Activated CD8-positive, alpha-beta memory T cell treated with anti-CD3 and anti-CD28 coated beads, Interleukin-2, amount 10 ng/mL, durations not matched to agents 7 days and 5 days (primary cell): ENCODE measurements around the gene KCNJ15. TPM values are rescaled to one million over a fixed set of nuclear protein-coding genes. Genes with fewer than 3 reads are reported as not detected.

ENCODE experiments used
- ATAC-seq: fragments of 150-1000 bp; cut with Tn5 transposase; one replicate; pipeline ENCODE4 v1.10.0; 2021; ENCODE audit warnings: moderate library complexity
- CTCF ChIA-PET: fragments of 350-600 bp; sonication (Branson Sonifier 250); formaldehyde crosslinking; loops from one replicate; lab custom pipeline; 2021; ENCODE audit warnings: antibody characterized with exemption; lab: Charles Lee
- DNase-seq: peaks from one replicate; pipeline ENCODE4 v3.0.0-alpha.2; 2020
- H3K27ac Mint-ChIP-seq: one replicate; pipeline ENCODE4 v1.8.0; 2021; ENCODE audit warnings: mild to moderate bottlenecking, mixed read lengths
- H3K27me3 Mint-ChIP-seq: one replicate; pipeline ENCODE4 v1.8.0; 2021; ENCODE audit warnings: mixed read lengths
- H3K36me3 Mint-ChIP-seq: one replicate; pipeline ENCODE4 v1.8.0; 2021; ENCODE audit warnings: mild to moderate bottlenecking, mixed read lengths
- H3K4me1 Mint-ChIP-seq: one replicate; pipeline ENCODE4 v1.8.0; 2021; ENCODE audit warnings: mixed read lengths
- H3K4me3 Mint-ChIP-seq: one replicate; pipeline ENCODE4 v1.8.0; 2021; ENCODE audit warnings: mild to moderate bottlenecking, moderate library complexity, mixed read lengths
- H3K9me3 Mint-ChIP-seq: one replicate; pipeline ENCODE4 v1.8.0; 2022; ENCODE audit warnings: low read depth, mixed read lengths
- total RNA-seq, 2 experiments: library from RNA; stranded (reverse); gene quantifications; one replicate each; pipeline ENCODE4 v1.2.3, GENCODE V29; 2021

Gene KCNJ15
- total RNA-seq, 2 experiments from 2014 or later: not detected

DNA sequence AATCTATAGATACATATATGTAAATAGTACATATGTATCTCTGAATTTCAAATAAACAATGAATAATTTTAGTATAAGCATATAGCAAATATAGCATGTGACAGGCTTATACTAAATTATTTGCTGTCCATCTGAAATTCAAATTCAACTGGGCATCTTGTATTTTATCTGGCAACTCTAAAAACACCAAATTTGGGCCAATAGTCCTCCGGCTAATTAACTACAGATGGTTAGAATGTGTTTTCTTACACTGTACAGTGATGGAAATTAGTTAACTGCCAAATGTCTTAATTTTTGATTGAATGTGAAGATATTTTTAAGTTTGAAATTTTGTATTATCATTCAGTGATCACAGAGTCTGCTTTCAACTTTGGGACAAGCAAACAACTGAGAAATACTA is 30.7 kb downstream of the KCNJ15 start:
- ATAC-seq: no peak
- no peaks in the 10 kb centered on the region for H3K36me3 Mint-ChIP-seq
- H3K9me3 Mint-ChIP-seq: no peaks in the 10 kb centered on the region
- CTCF ChIA-PET: no interaction called here
- H3K4me3 Mint-ChIP-seq: no peak overlapping the region
- no peak overlapping the region for H3K27ac Mint-ChIP-seq
- DNase-seq: no peak
- peaks cover 2% of the 10 kb centered on the region for H3K27me3 Mint-ChIP-seq
- H3K4me1 Mint-ChIP-seq: no peaks in the 10 kb centered on the region

DNA sequence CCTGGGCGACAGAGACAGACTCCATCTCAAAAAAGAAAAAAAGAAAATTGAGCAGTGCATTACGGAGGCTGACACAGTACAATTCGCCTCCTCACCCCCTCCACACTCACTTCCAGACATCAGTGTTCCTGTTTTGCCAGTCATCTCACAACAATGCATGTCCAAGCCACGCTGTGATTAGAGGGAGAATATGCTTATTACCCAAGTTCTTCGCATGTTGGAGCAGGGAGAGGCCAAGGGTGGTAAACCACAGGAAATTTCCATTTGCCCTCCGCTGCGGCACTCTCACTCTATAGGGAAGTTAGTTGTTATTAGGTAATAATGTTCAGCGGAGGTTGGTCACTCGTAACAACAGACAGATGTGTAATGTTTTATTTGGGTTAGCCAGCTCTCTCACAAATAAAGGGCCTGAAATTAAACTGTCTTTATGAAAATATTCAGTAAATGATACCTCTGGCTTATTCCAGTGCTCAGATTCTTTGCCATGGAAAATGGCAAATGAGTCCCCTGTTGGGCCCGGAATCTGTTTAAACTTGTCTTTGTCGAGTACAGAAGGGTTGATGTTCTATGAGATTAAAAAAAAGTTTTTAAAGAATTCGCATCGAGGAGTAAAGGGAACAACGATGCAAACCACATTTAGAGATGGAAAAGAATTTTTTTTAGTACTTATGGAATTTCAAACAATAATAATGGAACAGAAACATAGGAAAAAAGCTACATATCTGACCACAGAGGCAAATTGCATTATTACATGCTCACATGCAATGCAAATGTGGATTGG is 33.1 kb downstream of the KCNJ15 start:
- CTCF ChIA-PET: no interaction called here
- H3K27me3 Mint-ChIP-seq: peaks cover 2% of the 10 kb centered on the region
- DNase-seq: no peak
- ATAC-seq: no peak
- no peaks in the 10 kb centered on the region for H3K4me1 Mint-ChIP-seq
- no peaks in the 10 kb centered on the region for H3K9me3 Mint-ChIP-seq
- H3K4me3 Mint-ChIP-seq: no peak overlapping the region
- no peak overlapping the region for H3K27ac Mint-ChIP-seq
- no peaks in the 10 kb centered on the region for H3K36me3 Mint-ChIP-seq

DNA sequence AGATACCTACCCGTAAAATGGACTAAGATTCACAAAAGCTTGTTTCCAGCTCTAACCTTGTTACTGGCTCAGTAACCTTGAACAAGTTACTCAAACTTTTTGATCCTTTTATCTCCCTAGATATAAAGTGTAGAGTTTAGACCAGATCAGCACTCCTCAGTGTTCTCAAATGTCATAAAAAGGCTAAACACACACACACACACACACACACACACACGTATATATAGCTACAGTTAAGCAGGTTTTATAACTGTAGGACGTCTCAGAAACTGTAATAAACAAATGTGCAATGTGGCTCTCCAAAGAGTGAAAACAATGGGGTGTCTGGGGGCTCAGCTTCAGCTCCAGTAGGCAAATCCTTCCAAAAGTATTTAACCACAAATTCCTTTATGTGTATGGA is 34.0 kb downstream of the KCNJ15 start:
- Mint-ChIP-seq H3K4me1 (no peaks in the 10 kb centered on the region), H3K4me3 (no peak overlapping the region), H3K9me3 (no peaks in the 10 kb centered on the region), H3K27ac (no peak overlapping the region), H3K27me3 (peaks cover 2% of the 10 kb centered on the region), H3K36me3 (no peaks in the 10 kb centered on the region)
- CTCF ChIA-PET: no interaction called here
- no peak for ATAC-seq
- DNase-seq: no peak

DNA sequence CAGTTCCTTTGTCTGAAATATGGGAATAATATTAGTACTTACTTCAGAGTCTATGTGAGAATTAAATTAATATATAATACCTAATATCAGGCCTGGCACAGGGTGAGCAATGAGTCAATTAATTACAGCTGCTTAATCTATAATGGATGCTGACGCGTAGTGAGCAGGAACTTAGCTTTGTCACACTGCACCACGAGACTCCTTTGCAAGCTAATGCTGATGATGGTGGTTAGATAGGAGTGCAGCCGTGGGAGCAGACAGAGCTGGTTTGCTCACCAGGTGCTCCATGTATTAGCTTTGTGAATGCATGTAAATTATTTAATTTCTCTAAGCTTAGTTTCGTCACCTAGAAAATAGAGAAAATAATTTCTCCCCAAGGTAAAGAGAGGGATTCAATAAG is 35.1 kb downstream of the KCNJ15 start:
- Mint-ChIP-seq H3K4me3 (no peak overlapping the region), H3K36me3 (no peaks in the 10 kb centered on the region), H3K27ac (no peak overlapping the region), H3K4me1 (no peaks in the 10 kb centered on the region), H3K27me3 (peaks cover 2% of the 10 kb centered on the region), H3K9me3 (no peaks in the 10 kb centered on the region)
- DNase-seq: no peak
- CTCF ChIA-PET: no interaction called here
- no peak for ATAC-seq

DNA sequence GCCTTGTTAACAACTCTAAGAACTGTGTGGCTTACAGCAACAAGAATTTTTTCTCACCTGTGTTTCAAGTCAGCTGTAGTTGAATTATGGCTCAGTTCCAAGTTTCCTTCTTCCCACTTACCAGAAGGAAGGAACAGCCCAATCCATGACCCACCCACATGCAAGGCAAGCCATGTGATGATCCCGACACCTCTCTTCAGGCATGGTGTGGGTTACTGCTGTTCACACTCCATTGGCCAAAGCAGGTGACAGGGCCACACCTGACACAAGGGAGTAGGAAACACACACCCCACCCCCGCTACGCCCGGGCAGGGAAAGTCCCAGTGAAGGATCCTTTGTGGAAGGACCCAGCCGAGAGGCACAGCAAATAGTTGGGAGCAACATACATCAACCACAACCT is 36.3 kb downstream of the KCNJ15 start:
- ATAC-seq (no peak), DNase-seq (no peak)
- H3K4me1 Mint-ChIP-seq: no peaks in the 10 kb centered on the region
- H3K4me3 Mint-ChIP-seq: no peak overlapping the region
- H3K36me3 Mint-ChIP-seq: no peaks in the 10 kb centered on the region
- no peak overlapping the region for H3K27ac Mint-ChIP-seq
- CTCF ChIA-PET: no interaction called here
- H3K9me3 Mint-ChIP-seq: no peaks in the 10 kb centered on the region
- H3K27me3 Mint-ChIP-seq: peaks cover 2% of the 10 kb centered on the region

DNA sequence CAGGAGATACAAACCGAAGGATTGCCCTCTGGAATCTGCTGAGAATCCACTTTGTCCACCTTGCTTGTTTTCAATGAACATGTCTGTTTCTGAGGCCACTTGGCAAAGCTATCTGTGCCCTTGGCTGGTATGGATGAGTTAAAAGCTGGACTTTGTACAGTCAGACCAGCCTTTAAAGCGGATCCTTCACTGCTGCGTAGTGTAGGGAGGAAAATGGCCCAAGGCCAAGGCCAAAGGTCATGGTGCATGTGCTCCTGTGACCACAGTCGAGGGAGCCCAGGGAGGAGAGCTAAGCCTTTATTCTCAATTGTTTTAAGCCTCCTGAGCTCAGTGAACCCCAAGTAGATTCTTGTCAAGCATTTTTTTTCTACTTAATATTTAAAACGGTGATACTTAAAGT is 37.0 kb downstream of the KCNJ15 start:
- Mint-ChIP-seq H3K27me3 (peaks cover 2% of the 10 kb centered on the region), H3K4me1 (no peaks in the 10 kb centered on the region)

DNA sequence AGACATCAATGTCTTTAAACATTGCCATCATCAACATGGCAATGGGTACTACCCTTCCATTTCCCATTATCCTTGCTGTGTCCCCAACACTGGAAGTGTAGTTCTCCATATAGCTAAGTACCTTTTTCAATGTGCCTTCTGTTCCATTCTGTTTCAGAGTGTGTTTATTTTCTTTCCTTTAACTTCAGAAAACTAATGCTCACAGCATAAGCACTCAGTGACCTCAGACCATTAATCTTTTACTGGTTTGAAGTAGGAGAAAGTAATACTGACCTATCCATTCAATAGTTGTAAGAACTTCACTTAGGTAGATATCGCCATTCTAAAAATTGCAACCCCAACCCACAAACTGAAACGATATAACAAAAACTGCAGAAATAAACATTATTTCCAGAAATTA is 37.8 kb downstream of the KCNJ15 start:
- H3K9me3 Mint-ChIP-seq: no peaks in the 10 kb centered on the region
- no peaks in the 10 kb centered on the region for H3K36me3 Mint-ChIP-seq
- peaks cover 2% of the 10 kb centered on the region for H3K27me3 Mint-ChIP-seq
- ATAC-seq: no peak
- H3K4me3 Mint-ChIP-seq: no peak overlapping the region
- H3K27ac Mint-ChIP-seq: no peak overlapping the region
- CTCF ChIA-PET: no interaction called here
- no peaks in the 10 kb centered on the region for H3K4me1 Mint-ChIP-seq
- no peak for DNase-seq

More for the DNA sequence above, 37.0 kb downstream of the KCNJ15 start:
- H3K4me3 Mint-ChIP-seq: no peak overlapping the region
- no peak for ATAC-seq
- no peaks in the 10 kb centered on the region for H3K9me3 Mint-ChIP-seq
- H3K36me3 Mint-ChIP-seq: no peaks in the 10 kb centered on the region
- CTCF ChIA-PET: no interaction called here
- no peak overlapping the region for H3K27ac Mint-ChIP-seq
- DNase-seq: no peak

DNA sequence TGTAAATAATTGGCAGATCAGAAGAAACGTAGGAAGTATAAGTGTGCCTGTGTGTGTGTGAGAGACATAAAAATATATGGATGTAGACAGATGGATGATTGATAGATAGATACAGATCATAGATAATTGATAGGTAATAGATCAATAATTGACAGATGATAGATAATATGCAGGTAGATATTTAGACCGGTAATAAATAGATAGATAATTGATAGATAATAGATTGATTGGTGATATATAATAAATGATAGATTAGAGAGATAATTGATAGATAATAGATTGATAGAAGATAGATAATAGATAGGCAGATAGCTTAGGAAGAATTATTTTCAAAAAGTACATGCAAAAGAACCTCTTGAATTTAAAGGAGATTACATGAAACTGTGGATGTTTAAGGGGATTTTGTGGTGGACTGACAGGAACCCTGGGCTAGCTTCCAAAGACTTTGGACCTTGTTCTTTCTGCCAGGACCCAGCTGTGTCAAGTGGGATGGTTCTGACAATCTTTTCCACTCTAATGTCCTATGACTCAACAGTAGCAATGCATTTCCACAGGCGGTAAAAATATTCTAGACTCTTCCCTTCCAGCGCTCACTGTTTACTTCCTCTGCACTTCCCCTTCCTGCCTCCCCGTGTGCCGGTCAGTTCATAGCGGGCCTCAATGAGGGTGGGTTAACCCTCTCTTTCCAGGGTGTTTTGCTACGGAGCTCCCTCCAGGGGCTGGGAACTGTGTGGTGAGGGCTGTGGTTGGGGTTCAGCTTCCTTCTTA is 39.4 kb downstream of the KCNJ15 start:
- no peak overlapping the region for H3K4me3 Mint-ChIP-seq
- H3K27ac Mint-ChIP-seq: no peak overlapping the region
- H3K27me3 Mint-ChIP-seq: no peaks in the 10 kb centered on the region
- H3K9me3 Mint-ChIP-seq: no peaks in the 10 kb centered on the region
- peaks cover 4% of the 10 kb centered on the region for H3K4me1 Mint-ChIP-seq
- ATAC-seq (no peak), DNase-seq (no peak)
- CTCF ChIA-PET: no interaction called here
- no peaks in the 10 kb centered on the region for H3K36me3 Mint-ChIP-seq

DNA sequence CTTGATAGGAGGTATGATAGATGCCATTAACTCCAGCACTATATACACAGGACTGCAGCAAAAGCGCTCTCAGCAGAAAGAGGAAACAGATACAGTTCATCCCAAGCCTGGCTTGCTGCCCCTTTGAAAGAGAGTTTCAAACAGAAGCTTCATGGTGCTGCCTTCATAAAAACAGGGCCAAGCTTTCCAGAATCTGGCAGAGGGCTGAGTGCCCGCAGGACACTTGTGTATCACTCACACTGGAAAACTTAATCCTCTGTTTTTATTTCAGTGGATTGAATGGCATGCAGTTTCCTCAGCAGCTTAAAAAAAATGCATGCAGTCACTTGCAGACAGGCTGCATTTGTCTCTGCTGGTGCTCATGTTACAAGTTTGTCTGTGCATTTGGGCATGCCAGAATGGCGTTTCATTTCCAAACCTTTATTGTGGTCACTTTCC is 40.4 kb downstream of the KCNJ15 start:
- no peak for ATAC-seq
- CTCF ChIA-PET: no interaction called here

DNA sequence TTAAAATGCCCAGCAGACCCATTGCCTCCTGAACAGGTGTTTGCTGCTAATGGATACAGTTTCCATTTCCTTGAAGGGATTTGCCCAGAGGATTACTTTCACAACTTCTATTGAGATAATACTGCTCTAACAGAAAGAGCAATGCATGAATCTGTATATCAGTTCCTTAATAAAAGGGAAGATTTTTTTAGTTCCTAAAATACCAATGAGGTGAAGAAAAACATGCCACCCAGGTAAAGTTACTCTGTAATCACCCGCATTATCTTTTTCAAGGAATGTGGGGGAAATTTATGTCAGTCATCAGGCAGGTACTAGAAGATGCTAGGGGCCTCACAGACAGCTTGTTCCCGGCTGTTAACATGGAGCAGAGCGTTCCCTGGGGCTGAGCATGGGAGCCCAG is 41.1 kb downstream of the KCNJ15 start:
- Mint-ChIP-seq H3K4me1 (peaks cover 4% of the 10 kb centered on the region), H3K9me3 (no peaks in the 10 kb centered on the region), H3K27ac (no peak overlapping the region), H3K36me3 (no peaks in the 10 kb centered on the region), H3K27me3 (no peaks in the 10 kb centered on the region), H3K4me3 (no peak overlapping the region)
- ATAC-seq (no peak), DNase-seq (no peak)
- CTCF ChIA-PET: no interaction called here

More for the DNA sequence above, 40.4 kb downstream of the KCNJ15 start:
- Mint-ChIP-seq H3K27ac (no peak overlapping the region), H3K4me3 (no peak overlapping the region), H3K4me1 (peaks cover 4% of the 10 kb centered on the region), H3K36me3 (no peaks in the 10 kb centered on the region), H3K9me3 (no peaks in the 10 kb centered on the region), H3K27me3 (no peaks in the 10 kb centered on the region)
- DNase-seq: no peak

DNA sequence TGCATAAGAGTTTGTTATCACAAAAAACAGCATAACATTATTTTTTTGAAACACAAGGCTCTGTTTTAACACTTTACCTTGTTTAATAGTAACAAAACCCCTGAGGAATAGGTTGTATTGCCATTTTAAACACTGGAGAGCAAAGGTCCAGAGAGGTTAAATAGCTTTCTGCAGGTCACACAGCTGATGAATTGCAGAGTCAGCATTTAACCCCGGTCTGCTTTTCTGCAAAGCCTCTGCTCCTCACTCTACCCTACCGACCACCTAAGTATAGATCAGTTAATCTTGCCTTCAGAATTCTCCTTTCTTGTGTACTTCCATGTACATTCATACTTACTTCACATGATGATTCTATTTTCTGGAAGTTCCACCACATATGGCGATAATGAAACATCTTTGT is 42.0 kb downstream of the KCNJ15 start:
- Mint-ChIP-seq H3K4me3 (no peak overlapping the region), H3K27me3 (no peaks in the 10 kb centered on the region)
- ATAC-seq: no peak

DNA sequence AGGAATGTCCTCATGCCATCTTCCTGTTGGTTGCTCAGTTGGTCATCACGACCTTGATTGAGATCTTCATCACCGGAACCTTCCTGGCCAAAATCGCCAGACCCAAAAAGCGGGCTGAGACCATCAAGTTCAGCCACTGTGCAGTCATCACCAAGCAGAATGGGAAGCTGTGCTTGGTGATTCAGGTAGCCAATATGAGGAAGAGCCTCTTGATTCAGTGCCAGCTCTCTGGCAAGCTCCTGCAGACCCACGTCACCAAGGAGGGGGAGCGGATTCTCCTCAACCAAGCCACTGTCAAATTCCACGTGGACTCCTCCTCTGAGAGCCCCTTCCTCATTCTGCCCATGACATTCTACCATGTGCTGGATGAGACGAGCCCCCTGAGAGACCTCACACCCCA is 42.9 kb downstream of the KCNJ15 start:
- Mint-ChIP-seq H3K4me1 (peaks cover 4% of the 10 kb centered on the region), H3K27me3 (no peaks in the 10 kb centered on the region), H3K9me3 (no peaks in the 10 kb centered on the region), H3K27ac (no peak overlapping the region), H3K36me3 (no peaks in the 10 kb centered on the region), H3K4me3 (no peak overlapping the region)
- CTCF ChIA-PET: no interaction called here
- no peak for DNase-seq
- ATAC-seq: no peak

More for the DNA sequence above, 42.0 kb downstream of the KCNJ15 start:
- Mint-ChIP-seq H3K36me3 (no peaks in the 10 kb centered on the region), H3K9me3 (no peaks in the 10 kb centered on the region), H3K4me1 (peaks cover 4% of the 10 kb centered on the region), H3K27ac (no peak overlapping the region)
- CTCF ChIA-PET: no interaction called here
- DNase-seq: no peak

DNA sequence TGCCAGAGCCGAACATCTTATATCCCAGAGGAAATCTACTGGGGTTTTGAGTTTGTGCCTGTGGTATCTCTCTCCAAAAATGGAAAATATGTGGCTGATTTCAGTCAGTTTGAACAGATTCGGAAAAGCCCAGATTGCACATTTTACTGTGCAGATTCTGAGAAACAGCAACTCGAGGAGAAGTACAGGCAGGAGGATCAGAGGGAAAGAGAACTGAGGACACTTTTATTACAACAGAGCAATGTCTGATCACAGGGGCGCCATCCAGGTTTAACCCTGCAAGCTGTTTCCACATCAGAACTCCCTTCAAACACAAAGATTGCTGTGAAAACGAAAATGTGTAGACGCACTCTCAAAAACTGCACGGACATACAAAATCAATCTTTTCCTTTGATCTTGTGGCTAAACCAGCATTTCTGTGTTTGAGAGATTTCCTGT is 43.4 kb downstream of the KCNJ15 start:
- Mint-ChIP-seq H3K27me3 (no peaks in the 10 kb centered on the region), H3K9me3 (no peaks in the 10 kb centered on the region), H3K4me1 (peaks cover 4% of the 10 kb centered on the region), H3K36me3 (no peaks in the 10 kb centered on the region), H3K4me3 (no peak overlapping the region), H3K27ac (no peak overlapping the region)
- ATAC-seq: no peak
- CTCF ChIA-PET: no interaction called here
- no peak for DNase-seq
